T-cell (primary cell): ENCODE measurements around the gene CNPY4. TPM values are rescaled to one million over a fixed set of nuclear protein-coding genes. Genes with fewer than 3 reads are reported as not detected.
A peak's percentile ranks its signal among the peaks of the same experiment; 100 is the strongest.
"Not testable (repeated sequence)": the region's sequence is repeated elsewhere in the genome, so short reads cannot be mapped to it uniquely, and the experiment has no call there.

ENCODE experiments used
- ATAC-seq, 4 experiments: fragments of 200-7000 bp in 3 of 4; fragments of 150-1000 bp in 1 of 4; cut with Tn5 transposase; replicated peaks in 1 of 4; 1 replicate in 3 of 4; 2 replicates in 1 of 4; pipeline ENCODE4 v1.10.0; 2021; ENCODE audit warnings: moderate library complexity in 3 of 4, mild to moderate bottlenecking in 2 of 4, moderate number of reproducible peaks in 1 of 4
- CTCF ChIA-PET, 2 donors: fragments of 300-600 bp; sonication (Branson Sonifier 250); formaldehyde crosslinking; loops; one replicate each; lab custom pipeline; 2022; ENCODE audit warnings: antibody characterized with exemption in 2 of 2; lab: Charles Lee
- POLR2A ChIA-PET, 2 donors: fragments of 300-600 bp; sonication (Branson Sonifier 250); formaldehyde crosslinking; loops; one replicate each; lab custom pipeline; 2022; ENCODE audit warnings: antibody characterized with exemption in 2 of 2; lab: Charles Lee
- DNase-seq, 35 experiments: peaks; one replicate each; pipeline versions ENCODE4 v3.0.0 to v3.0.0-alpha.2; 2013 to 2023
- H3K27ac ChIP-seq: one replicate; pipeline ENCODE4 v1.5.1; 2013; ENCODE audit warnings: low read length
- H3K27me3 ChIP-seq, 2 experiments: replicated peaks in 1 of 2; 1 replicate in 1 of 2; 2 replicates in 1 of 2; pipeline versions ENCODE4 v1.6.1 to v1.7.0; 2013; ENCODE audit warnings: low read length in 1 of 2, mixed read lengths in 1 of 2; ENCODE audit not compliant: control insufficient read depth in 2 of 2, insufficient read depth in 2 of 2; ENCODE audit errors: extremely low read depth in 1 of 2
- H3K36me3 ChIP-seq, 2 donors: 1 replicate in 1 of 2; 2 replicates in 1 of 2; pipeline versions ENCODE4 v1.6.1 to v1.7.0; 2013; ENCODE audit warnings: low read length in 1 of 2; ENCODE audit not compliant: control insufficient read depth in 2 of 2, insufficient read depth in 1 of 2; ENCODE audit errors: extremely low read depth in 1 of 2
- H3K4me1 ChIP-seq, 2 experiments: 1 replicate in 1 of 2; 2 replicates in 1 of 2; pipeline versions ENCODE4 v1.6.1 to v1.7.0; 2013; ENCODE audit warnings: low read length in 2 of 2, mixed read lengths in 1 of 2; ENCODE audit not compliant: insufficient read depth in 2 of 2, control insufficient read depth in 1 of 2; ENCODE audit errors: extremely low read depth in 1 of 2
- H3K4me3 ChIP-seq, 2 donors: 1 replicate in 1 of 2; 2 replicates in 1 of 2; pipeline versions ENCODE4 v1.5.1 to v1.7.0; 2013; ENCODE audit warnings: mild to moderate bottlenecking in 2 of 2, low read length in 1 of 2, moderate library complexity in 1 of 2; ENCODE audit not compliant: control insufficient read depth in 1 of 2; ENCODE audit errors: extremely low read depth in 1 of 2
- H3K9me3 ChIP-seq: 2 replicates; pipeline ENCODE4 v1.7.0; 2013
- H3K27ac Mint-ChIP-seq, 2 donors: one replicate each; pipeline ENCODE4 v1.8.0; 2020 to 2021; ENCODE audit warnings: mild to moderate bottlenecking in 2 of 2, mixed read lengths in 2 of 2
- H3K27me3 Mint-ChIP-seq, 2 donors: one replicate each; pipeline ENCODE4 v1.8.0; 2021 to 2022; ENCODE audit warnings: mixed read lengths in 2 of 2
- H3K36me3 Mint-ChIP-seq: one replicate; pipeline ENCODE4 v1.8.0; 2021; ENCODE audit warnings: mixed read lengths
- H3K4me1 Mint-ChIP-seq, 3 donors: one replicate each; pipeline ENCODE4 v1.8.0; 2020 to 2022; ENCODE audit warnings: mixed read lengths in 3 of 3, mild to moderate bottlenecking in 1 of 3
- H3K4me3 Mint-ChIP-seq, 3 donors: one replicate each; pipeline ENCODE4 v1.8.0; 2020 to 2022; ENCODE audit warnings: mild to moderate bottlenecking in 3 of 3, mixed read lengths in 3 of 3, moderate library complexity in 3 of 3
- H3K9me3 Mint-ChIP-seq, 3 donors: one replicate each; pipeline ENCODE4 v1.8.0; 2020 to 2022; ENCODE audit warnings: mixed read lengths in 3 of 3
- WGBS: methylation state at CpG from one replicate; pipeline ENCODE4 v1.1.5; 2013; ENCODE audit warnings: missing lambda C conversion rate; ENCODE audit not compliant: insufficient coverage; 5-methylcytosine and 5-hydroxymethylcytosine counted together
- total RNA-seq, 35 experiments: library from RNA in 6 of 35; stranded (reverse) in 6 of 35; fragments of 120-200 nt in 1 of 35; gene quantifications; one replicate each; pipeline versions ENCODE4 v1.2.1 to v1.2.4 and lab custom pipeline; 2013 to 2026

The CNPY4 gene
- total RNA-seq, 5 donors from 2014 or later (not counting 1 experiment from before 2014, with no cell fraction given) = 23.9 to 90.0 (median 79.6) TPM

GRCh38 chr7:100142461-100142860 is 23.0 kb downstream of the CNPY4 start:
- DNase-seq = no peak
- Mint-ChIP-seq H3K9me3 (no peaks in the 10 kb centered on the region), H3K27ac (no peak overlapping the region), H3K4me1 (peaks cover 10 to 12% (median 12%) of the 10 kb centered on the region in 3 donors), H3K27me3 (no peaks in the 10 kb centered on the region), H3K4me3 (no peak overlapping the region), H3K36me3 (no peaks in the 10 kb centered on the region)
- 90% methylated on average over 2 of the region's 3 CpGs for WGBS
- POLR2A ChIA-PET = interaction anchor here in 1 of 2 donors (0.6 kb wide), 2 partner anchors 25 to 638 kb away, joined by 3 read pairs; no protein-coding TSS in a partner anchor
- Histone ChIP-seq H3K9me3 (no peaks in the 10 kb centered on the region), H3K36me3 (no peaks in the 10 kb centered on the region), H3K4me1 (peaks cover 0 to 8% of the 10 kb centered on the region in 2 experiments), H3K27me3 (no peaks in the 10 kb centered on the region), H3K27ac (no peak overlapping the region), H3K4me3 (no peak overlapping the region)
- no peak for ATAC-seq
- CTCF ChIA-PET = interaction anchor here in 1 of 2 donors (1.1 kb wide), 1 partner anchor 10 kb away, joined by 4 read pairs; no protein-coding TSS in a partner anchor

GRCh38 chr7:100146350-100146749 is 26.9 kb downstream of the CNPY4 start:
- H3K27ac Mint-ChIP-seq, H3K36me3 ChIP-seq, H3K9me3 ChIP-seq, H3K36me3 Mint-ChIP-seq, DNase-seq, H3K4me3 Mint-ChIP-seq, H3K27ac ChIP-seq, H3K27me3 Mint-ChIP-seq, H3K9me3 Mint-ChIP-seq, H3K27me3 ChIP-seq, H3K4me3 ChIP-seq, ATAC-seq: not testable (repeated sequence)
- peaks cover 23 to 28% (median 25%) of the 10 kb centered on the region in 3 donors for H3K4me1 Mint-ChIP-seq
- ChIA-PET POLR2A (interaction anchor here in 1 of 2 donors (0.5 to 0.7 kb wide), 2 partner anchors 32 to 65 kb away, joined by 5 to 7 read pairs; no protein-coding TSS in a partner anchor), CTCF (interaction anchor here in 1 of 2 donors (0.6 to 1.2 kb wide), 2 partner anchors 13 to 32 kb away, joined by 3 to 9 read pairs; no protein-coding TSS in a partner anchor)
- peaks cover 9 to 22% of the 10 kb centered on the region in 2 experiments for H3K4me1 ChIP-seq
- WGBS = no CpG with 5 or more reads among the region's 4 CpGs

GRCh38 chr7:100147278-100147677 is 27.8 kb downstream of the CNPY4 start:
- H3K27ac ChIP-seq = no peak overlapping the region
- peak overlapping the region in 2 of 3 donors; percentile 91 to 98 for H3K4me3 Mint-ChIP-seq
- no peaks in the 10 kb centered on the region for H3K9me3 Mint-ChIP-seq
- DNase-seq (no peak), ATAC-seq (no peak)
- H3K9me3 ChIP-seq = no peaks in the 10 kb centered on the region
- ChIA-PET CTCF (interaction anchor here in 1 of 2 donors (0.6 to 1.2 kb wide), 2 partner anchors 18 to 27 kb away, joined by 3 to 5 read pairs; partner anchors contain the start of gene CNPY4), POLR2A (interaction anchor here in 1 of 2 donors (0.7 kb wide), 3 partner anchors 19 to 128 kb away, joined by 3 to 7 read pairs (median 4); no protein-coding TSS in a partner anchor)
- H3K36me3 ChIP-seq = peaks cover 0 to 8% of the 10 kb centered on the region in 2 donors
- H3K4me1 ChIP-seq = peaks cover 9 to 31% of the 10 kb centered on the region in 2 experiments
- H3K4me3 ChIP-seq = no peak overlapping the region
- H3K36me3 Mint-ChIP-seq = peaks cover 8% of the 10 kb centered on the region
- H3K27ac Mint-ChIP-seq = peak overlapping the region in 1 of 2 donors; percentile 99
- no peaks in the 10 kb centered on the region for H3K27me3 Mint-ChIP-seq
- H3K27me3 ChIP-seq = no peaks in the 10 kb centered on the region
- WGBS = no CpG with 5 or more reads among the region's 2 CpGs
- H3K4me1 Mint-ChIP-seq = peaks cover 29 to 34% (median 33%) of the 10 kb centered on the region in 3 donors

GRCh38 chr7:100148225-100148558 is 28.8 kb downstream of the CNPY4 start:
- Histone ChIP-seq H3K27ac (peak overlapping the region; percentile 95), H3K4me1 (peaks cover 9 to 33% of the 10 kb centered on the region in 2 experiments), H3K9me3 (no peaks in the 10 kb centered on the region), H3K27me3 (no peaks in the 10 kb centered on the region), H3K36me3 (peaks cover 0 to 16% of the 10 kb centered on the region in 2 donors), H3K4me3 (peak overlapping the region; percentile 52 to 99)
- peak in 1 of 35 experiments; percentile 15 for DNase-seq
- no peaks in the 10 kb centered on the region for H3K27me3 Mint-ChIP-seq
- H3K4me3 Mint-ChIP-seq = peak overlapping the region; percentile 91 to 99 (median 98)
- H3K27ac Mint-ChIP-seq = peak overlapping the region; percentile 99
- POLR2A ChIA-PET = interaction anchor here (0.6 to 1.0 kb wide), 6 partner anchors 28 to 1104 kb away, joined by 3 to 6 read pairs (median 4); partner anchors contain the start of genes VGF (in 1 of the 2) and ZCWPW1 (in 1 of the 2)
- ATAC-seq = peak in 3 of 4 experiments; percentile 6 to 12 (median 11)
- peaks cover 37 to 42% (median 39%) of the 10 kb centered on the region in 3 donors for H3K4me1 Mint-ChIP-seq
- 7% methylated on average over 11 of the region's 14 CpGs for WGBS
- H3K9me3 Mint-ChIP-seq = no peaks in the 10 kb centered on the region
- peaks cover 12% of the 10 kb centered on the region for H3K36me3 Mint-ChIP-seq
- CTCF ChIA-PET = interaction anchor here (0.6 to 1.4 kb wide), 18 partner anchors 9 to 235 kb away, joined by 3 to 13 read pairs (median 4); partner anchors contain the start of genes CNPY4 (in 1 of the 2), GAL3ST4 (in 1 of the 2), GPC2 (in 1 of the 2) and MBLAC1 (in 1 of the 2)

GRCh38 chr7:100148559-100149328 is 29.3 kb downstream of the CNPY4 start, which contains the start of gene LAMTOR4:
LAMTOR4 (plus strand) TSS chr7:100148918; CDS start chr7:100148973, 55 bp downstream.
- CTCF ChIA-PET = interaction anchor here (0.5 to 1.4 kb wide), 19 partner anchors 10 to 484 kb away, joined by 3 to 13 read pairs (median 4); partner anchors contain the start of genes CNPY4 (in 1 of the 2), GAL3ST4 (in 1 of the 2), GPC2 (in 1 of the 2) and MBLAC1 (in 1 of the 2)
- no peaks in the 10 kb centered on the region for H3K9me3 ChIP-seq
- peak within 1 kb of the TSS; percentile 95 for H3K27ac ChIP-seq
- H3K27me3 ChIP-seq = no peaks in the 10 kb centered on the region
- POLR2A ChIA-PET = interaction anchor here (0.6 to 1.0 kb wide), 5 partner anchors 67 to 1104 kb away, joined by 3 to 6 read pairs (median 4); partner anchors contain the start of gene ZCWPW1 (in 1 of the 2)
- Mint-ChIP-seq H3K27me3 (no peaks in the 10 kb centered on the region), H3K27ac (peak within 1 kb of the TSS; percentile 99), H3K36me3 (peaks cover 17% of the 10 kb centered on the region), H3K9me3 (no peaks in the 10 kb centered on the region), H3K4me1 (peaks cover 42 to 45% (median 43%) of the 10 kb centered on the region in 3 donors), H3K4me3 (peak within 1 kb of the TSS; percentile 91 to 99 (median 98))
- 0% methylated on average over 25 of the region's 46 CpGs for WGBS
- DNase-seq = peak; percentile 86 to 99 (median 98)
- peak; percentile 93 to 98 (median 95) for ATAC-seq
- H3K36me3 ChIP-seq = peaks cover 0 to 21% of the 10 kb centered on the region in 2 donors
- peak within 1 kb of the TSS; percentile 83 to 99 for H3K4me3 ChIP-seq
- H3K4me1 ChIP-seq = peaks cover 9 to 36% of the 10 kb centered on the region in 2 experiments
